ENCODE measurements around the gene PTPN9.

GRCh38 chr15:75590239-75590638, 11.1 kb upstream of the PTPN9 start:
- no peak for TF ChIP-seq POLR2AphosphoS5 (IDR thresholded peaks at IDR 0.05; ENCODE audit: low read depth, low read length)
- TF ChIP-seq POLR2A (IDR thresholded peaks at IDR 0.05; ENCODE audit: low read depth, low read length): no peak
- no peak for TF ChIP-seq TAF1 (IDR thresholded peaks at IDR 0.05; ENCODE audit: borderline replicate concordance, low read depth, low read length)
